ENCODE measurements around the gene MLST8. TPM values are rescaled to one million over a fixed set of nuclear protein-coding genes. Genes with fewer than 3 reads are reported as not detected.

MLST8 gene
- total RNA-seq, 1 experiment from 2014 or later: 58.7 TPM

GRCh38 chr16:2161911-2162310 is 43.3 kb upstream of the MLST8 start:
- RAD21 ChIA-PET (ENCODE audit: low non-redundant PET in 1 of 2, low total read pairs in 2 of 2, uncharacterized antibody in 2 of 2, unreplicated experiment in 2 of 2): no interaction called here
- no peaks in the 10 kb centered on the region for H3K27me3 ChIP-seq (ENCODE audit: insufficient read depth, low read length)
- no peaks in the 10 kb centered on the region for H4K20me1 ChIP-seq (ENCODE audit: insufficient read depth)
- H3K36me3 ChIP-seq (ENCODE audit: control insufficient read depth in 1 of 2, insufficient read depth in 2 of 2, low read length in 2 of 2): peaks cover 4 to 21% of the 10 kb centered on the region in 2 experiments; a peak in 3 of 4 replicates
- H2AFZ ChIP-seq (ENCODE audit: low read depth, low read length, poor library complexity, severe bottlenecking): no peak overlapping the region
- H3K9me3 ChIP-seq (ENCODE audit: control insufficient read depth in 1 of 2, insufficient read depth in 1 of 2, low read depth in 1 of 2, low read length in 2 of 2): no peaks in the 10 kb centered on the region
- H3K27ac ChIP-seq (ENCODE audit: low read depth, low read length): peak overlapping the region; percentile 90
- peak overlapping the region; percentile 67 for H3K9ac ChIP-seq (ENCODE audit: low read length)
- no peak for DNase-seq (ENCODE audit: low read depth, low spot score)
- BruUV-seq (replicated peaks): no TSS peak
- H3K9me2 ChIP-seq (ENCODE audit: insufficient read depth): no peaks in the 10 kb centered on the region
- no peak overlapping the region for H3K4me3 ChIP-seq (replicated peaks in 1 of 2; ENCODE audit: low read depth in 1 of 2, low read length in 2 of 2)
- POLR2A ChIA-PET: interaction anchor here (1.1 to 1.3 kb wide), 2 partner anchors 10 to 11 kb away, joined by 3 to 5 read pairs; no protein-coding TSS in a partner anchor
- H3K4me1 ChIP-seq (ENCODE audit: control insufficient read depth in 1 of 2, insufficient read depth in 2 of 2, low read length in 2 of 2): peaks cover 48 to 69% of the 10 kb centered on the region in 2 experiments
- peak overlapping the region; percentile 84 for H3K4me2 ChIP-seq (ENCODE audit: low read length)
- peaks cover 95% of the 10 kb centered on the region for H3K79me2 ChIP-seq (ENCODE audit: insufficient read depth, low read length)
- TF ChIP-seq EGR1 (IDR thresholded peaks at IDR 0.05; ENCODE audit: low read depth) (no peak), CEBPB (IDR thresholded peaks at IDR 0.05; ENCODE audit: low read depth) (no peak), TCF7L2 (IDR thresholded peaks at IDR 0.05; ENCODE audit: borderline replicate concordance, extremely low read depth, insufficient read depth, insufficient read length) (no peak), FOSL1 (IDR thresholded peaks at IDR 0.05; ENCODE audit: low read depth) (no peak), ZFX (IDR thresholded peaks at IDR 0.05) (no peak), CBX3 (IDR thresholded peaks at IDR 0.05; ENCODE audit: low read depth) (no peak), SRF (IDR thresholded peaks at IDR 0.05; ENCODE audit: low read depth) (no peak), POLR2AphosphoS5 (IDR thresholded peaks at IDR 0.05; ENCODE audit: low read depth, low read length) (no peak), RAD21 (IDR thresholded peaks at IDR 0.05; ENCODE audit: low read depth) (no peak), ELF1 (IDR thresholded peaks at IDR 0.05; ENCODE audit: borderline replicate concordance, low read depth) (no peak), MAX (IDR thresholded peaks at IDR 0.05) (no peak), POLR2A (IDR thresholded peaks at IDR 0.05; ENCODE audit: borderline replicate concordance, extremely low read depth, insufficient read depth, insufficient read length) (no peak), ZNF274 (IDR thresholded peaks at IDR 0.05; ENCODE audit: low read depth, low read length) (no peak), EZH2phosphoT487 (IDR thresholded peaks at IDR 0.05; ENCODE audit: borderline replicate concordance) (no peak), ATF3 (IDR thresholded peaks at IDR 0.05) (no peak), SP1 (IDR thresholded peaks at IDR 0.05; ENCODE audit: low read depth) (no peak), SIN3A (IDR thresholded peaks at IDR 0.05; ENCODE audit: low read depth) (no peak)
- intact Hi-C loops (cut with micrococcal nuclease): no loop called here
- CTCF ChIA-PET: no interaction called here
- no peak for ATAC-seq
